WTC11 (cell line): ENCODE results near the gene COL25A1. TPM values are rescaled to one million over a fixed set of nuclear protein-coding genes. Genes with fewer than 3 reads are reported as not detected.

Source experiments
- ATAC-seq: fragments of 200-7000 bp; cut with Tn5 transposase; 2 replicates; pipeline ENCODE4 v1.10.0; 2021; ENCODE audit warnings: mild to moderate bottlenecking, moderate library complexity
- CTCF ChIA-PET: fragments of 300-600 bp; sonication (Branson Sonifier 250); formaldehyde crosslinking; loops from one replicate; lab custom pipeline; 2021; ENCODE audit warnings: antibody characterized with exemption; lab: Charles Lee
- POLR2A ChIA-PET: fragments of 350-600 bp; sonication (Branson Sonifier 250); formaldehyde crosslinking; loops from one replicate; lab custom pipeline; 2021; ENCODE audit warnings: antibody characterized with exemption; lab: Charles Lee
- DNase-seq: peaks from one replicate; pipeline ENCODE4 v3.0.0; 2021; ENCODE audit warnings: low spot score
- H3K27ac Mint-ChIP-seq: 2 replicates; pipeline ENCODE4 v1.8.0; 2021; ENCODE audit warnings: mixed read lengths
- H3K27me3 Mint-ChIP-seq: 2 replicates; pipeline ENCODE4 v1.8.0; 2021; ENCODE audit warnings: low read depth, mild to moderate bottlenecking, moderate library complexity, mixed read lengths
- H3K36me3 Mint-ChIP-seq: 2 replicates; pipeline ENCODE4 v1.8.0; 2021; ENCODE audit warnings: mixed read lengths
- H3K4me1 Mint-ChIP-seq: 2 replicates; pipeline ENCODE4 v1.8.0; 2022; ENCODE audit warnings: mixed read lengths
- H3K4me3 Mint-ChIP-seq: 2 replicates; pipeline ENCODE4 v1.8.0; 2021; ENCODE audit warnings: mild to moderate bottlenecking, moderate library complexity, mixed read lengths
- H3K9me3 Mint-ChIP-seq: 2 replicates; pipeline ENCODE4 v1.8.0; 2021; ENCODE audit warnings: mixed read lengths
- FOXP1 ChIP-seq: sonication (generic); formaldehyde crosslinking; IDR thresholded peaks from 2 replicates; pipeline ENCODE4 v1.8.0; 2022; ENCODE audit warnings: missing genetic modification reagents, mild to moderate bottlenecking, moderate library complexity, borderline replicate concordance
- GABPB1 ChIP-seq: sonication (generic); formaldehyde crosslinking; IDR thresholded peaks from 2 replicates; pipeline ENCODE4 v1.8.1; 2023; ENCODE audit warnings: mild to moderate bottlenecking, missing genetic modification reagents
- HMGA2 ChIP-seq: fragments of 250-450 bp; sonication (Bioruptor Pico); IDR thresholded peaks from 2 replicates; pipeline ENCODE4 v1.4.0; 2021; ENCODE audit warnings: mild to moderate bottlenecking, moderate library complexity
- JUN ChIP-seq: sonication (generic); formaldehyde crosslinking; IDR thresholded peaks from 2 replicates; pipeline ENCODE4 v1.8.0; 2023; ENCODE audit warnings: mild to moderate bottlenecking, missing genetic modification reagents
- KAT7 ChIP-seq: sonication (generic); formaldehyde crosslinking; IDR thresholded peaks from 2 replicates; pipeline ENCODE4 v1.8.1; 2023; ENCODE audit warnings: missing genetic modification reagents, mild to moderate bottlenecking, borderline replicate concordance
- NFYB ChIP-seq: sonication (generic); formaldehyde crosslinking; conservative IDR thresholded peaks from 2 replicates; pipeline ENCODE4 v1.8.0; 2022; ENCODE audit warnings: low read depth, missing genetic modification reagents
- NR3C1 ChIP-seq: sonication (generic); formaldehyde crosslinking; conservative IDR thresholded peaks from 2 replicates; pipeline ENCODE4 v1.8.1; 2023; ENCODE audit warnings: low read depth, mild to moderate bottlenecking, missing genetic modification reagents
- RELA ChIP-seq: sonication (generic); formaldehyde crosslinking; IDR thresholded peaks from 2 replicates; pipeline ENCODE4 v1.8.1; 2022; ENCODE audit warnings: missing genetic modification reagents, mild to moderate bottlenecking, borderline replicate concordance
- SOX15 ChIP-seq: fragments of 250-450 bp; sonication (Bioruptor Pico); IDR thresholded peaks from 2 replicates; pipeline ENCODE4 v1.9.0; 2021; ENCODE audit warnings: mild to moderate bottlenecking
- TCF7 ChIP-seq: sonication (generic); formaldehyde crosslinking; IDR thresholded peaks from 2 replicates; pipeline ENCODE4 v1.8.0; 2022; ENCODE audit warnings: mild to moderate bottlenecking, low read depth, missing genetic modification reagents, moderate library complexity
- TEAD1 ChIP-seq: sonication (generic); formaldehyde crosslinking; IDR thresholded peaks from 2 replicates; pipeline ENCODE4 v1.8.0; 2022; ENCODE audit warnings: mild to moderate bottlenecking, missing genetic modification reagents
- TP53 ChIP-seq: sonication (generic); formaldehyde crosslinking; IDR thresholded peaks from 2 replicates; pipeline ENCODE4 v1.8.1; 2023; ENCODE audit warnings: mild to moderate bottlenecking, missing genetic modification reagents
- ZNF121 ChIP-seq: sonication (generic); formaldehyde crosslinking; IDR thresholded peaks from 2 replicates; pipeline ENCODE4 v1.8.0; 2023; ENCODE audit warnings: missing genetic modification reagents
- ZNF232 ChIP-seq: sonication (generic); formaldehyde crosslinking; IDR thresholded peaks from 2 replicates; pipeline ENCODE4 v1.8.0; 2022; ENCODE audit warnings: mild to moderate bottlenecking, missing genetic modification reagents
- ZNF263 ChIP-seq: sonication (generic); formaldehyde crosslinking; IDR thresholded peaks from 2 replicates; pipeline ENCODE4 v1.8.1; 2022; ENCODE audit warnings: low read depth, mild to moderate bottlenecking, moderate library complexity, missing genetic modification reagents
- ZNF416 ChIP-seq: fragments of 250-450 bp; sonication (Bioruptor Pico); IDR thresholded peaks from 2 replicates; pipeline ENCODE4 v1.9.0; 2021; ENCODE audit warnings: mild to moderate bottlenecking, inconsistent platforms
- total RNA-seq: library from RNA; stranded (reverse); gene quantifications from 3 replicates; pipeline ENCODE4 v1.2.3, GENCODE V29; 2021
- TF ChIP-seq, protein P1 (sequence below): fragments of 250-450 bp; sonication (Bioruptor Pico); IDR thresholded peaks from 2 replicates; pipeline ENCODE4 v1.9.0; 2021; ENCODE audit warnings: mild to moderate bottlenecking
- TF ChIP-seq, protein P2 (sequence below): fragments of 250-450 bp; sonication (Bioruptor Pico); IDR thresholded peaks from 2 replicates; pipeline ENCODE4 v2.1.2; 2022; ENCODE audit warnings: mild to moderate bottlenecking, moderate library complexity
- TF ChIP-seq, protein P3 (sequence below): fragments of 250-450 bp; sonication (Bioruptor Pico); IDR thresholded peaks from 2 replicates; pipeline ENCODE4 v1.9.0; 2021; ENCODE audit warnings: moderate library complexity, mild to moderate bottlenecking, inconsistent platforms, borderline replicate concordance
- TF ChIP-seq, protein P4 (sequence below): sonication (generic); formaldehyde crosslinking; IDR thresholded peaks from 2 replicates; pipeline ENCODE4 v1.8.1; 2023; ENCODE audit warnings: mild to moderate bottlenecking, missing genetic modification reagents, moderate library complexity
- TF ChIP-seq, protein P5 (sequence below): sonication (generic); formaldehyde crosslinking; IDR thresholded peaks from 2 replicates; pipeline ENCODE4 v1.8.1; 2023; ENCODE audit warnings: mild to moderate bottlenecking, missing genetic modification reagents, moderate library complexity

Gene COL25A1
- total RNA-seq, 1 experiment from 2014 or later = 6.6 TPM

DNA sequence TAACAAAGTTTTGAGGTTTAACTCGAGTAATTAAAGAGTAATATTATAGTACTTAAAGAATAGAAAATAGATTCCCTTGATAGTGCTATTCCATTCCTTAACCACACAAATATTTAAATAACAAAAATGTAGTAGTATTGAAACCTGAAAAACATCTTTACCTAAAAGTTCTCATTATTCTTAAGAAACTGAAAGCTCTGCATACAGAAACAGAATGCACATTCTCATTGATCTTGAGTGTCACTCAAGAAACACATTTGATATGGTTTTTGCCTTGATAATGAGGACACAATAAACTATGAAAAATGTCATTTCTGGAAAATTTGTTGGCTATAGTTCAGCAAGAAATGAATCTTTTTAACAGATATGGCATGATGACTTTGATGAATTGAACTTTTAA is 268.5 kb downstream of the COL25A1 start:
- H3K4me1 Mint-ChIP-seq = no peaks in the 10 kb centered on the region
- no peaks in the 10 kb centered on the region for H3K36me3 Mint-ChIP-seq
- no peak for ATAC-seq
- DNase-seq = no peak
- TF ChIP-seq SOX15 (no peak), TEAD1 (no peak), ZNF232 (no peak), ZNF416 (CRISPR knock-in tag) (no peak), KAT7 (CRISPR knock-in tag) (no peak), GABPB1 (CRISPR knock-in tag) (no peak), JUN (CRISPR knock-in tag) (no peak), ZNF263 (CRISPR knock-in tag) (no peak), RELA (CRISPR knock-in tag) (no peak), TCF7 (CRISPR knock-in tag) (no peak), NR3C1 (CRISPR knock-in tag) (no peak), TP53 (no peak), ZNF121 (CRISPR knock-in tag) (no peak), FOXP1 (CRISPR knock-in tag) (no peak), NFYB (CRISPR knock-in tag) (no peak)
- TF ChIP-seq, protein P1, sequence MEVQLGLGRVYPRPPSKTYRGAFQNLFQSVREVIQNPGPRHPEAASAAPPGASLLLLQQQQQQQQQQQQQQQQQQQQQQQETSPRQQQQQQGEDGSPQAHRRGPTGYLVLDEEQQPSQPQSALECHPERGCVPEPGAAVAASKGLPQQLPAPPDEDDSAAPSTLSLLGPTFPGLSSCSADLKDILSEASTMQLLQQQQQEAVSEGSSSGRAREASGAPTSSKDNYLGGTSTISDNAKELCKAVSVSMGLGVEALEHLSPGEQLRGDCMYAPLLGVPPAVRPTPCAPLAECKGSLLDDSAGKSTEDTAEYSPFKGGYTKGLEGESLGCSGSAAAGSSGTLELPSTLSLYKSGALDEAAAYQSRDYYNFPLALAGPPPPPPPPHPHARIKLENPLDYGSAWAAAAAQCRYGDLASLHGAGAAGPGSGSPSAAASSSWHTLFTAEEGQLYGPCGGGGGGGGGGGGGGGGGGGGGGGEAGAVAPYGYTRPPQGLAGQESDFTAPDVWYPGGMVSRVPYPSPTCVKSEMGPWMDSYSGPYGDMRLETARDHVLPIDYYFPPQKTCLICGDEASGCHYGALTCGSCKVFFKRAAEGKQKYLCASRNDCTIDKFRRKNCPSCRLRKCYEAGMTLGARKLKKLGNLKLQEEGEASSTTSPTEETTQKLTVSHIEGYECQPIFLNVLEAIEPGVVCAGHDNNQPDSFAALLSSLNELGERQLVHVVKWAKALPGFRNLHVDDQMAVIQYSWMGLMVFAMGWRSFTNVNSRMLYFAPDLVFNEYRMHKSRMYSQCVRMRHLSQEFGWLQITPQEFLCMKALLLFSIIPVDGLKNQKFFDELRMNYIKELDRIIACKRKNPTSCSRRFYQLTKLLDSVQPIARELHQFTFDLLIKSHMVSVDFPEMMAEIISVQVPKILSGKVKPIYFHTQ = no peak
- TF ChIP-seq, protein P2, sequence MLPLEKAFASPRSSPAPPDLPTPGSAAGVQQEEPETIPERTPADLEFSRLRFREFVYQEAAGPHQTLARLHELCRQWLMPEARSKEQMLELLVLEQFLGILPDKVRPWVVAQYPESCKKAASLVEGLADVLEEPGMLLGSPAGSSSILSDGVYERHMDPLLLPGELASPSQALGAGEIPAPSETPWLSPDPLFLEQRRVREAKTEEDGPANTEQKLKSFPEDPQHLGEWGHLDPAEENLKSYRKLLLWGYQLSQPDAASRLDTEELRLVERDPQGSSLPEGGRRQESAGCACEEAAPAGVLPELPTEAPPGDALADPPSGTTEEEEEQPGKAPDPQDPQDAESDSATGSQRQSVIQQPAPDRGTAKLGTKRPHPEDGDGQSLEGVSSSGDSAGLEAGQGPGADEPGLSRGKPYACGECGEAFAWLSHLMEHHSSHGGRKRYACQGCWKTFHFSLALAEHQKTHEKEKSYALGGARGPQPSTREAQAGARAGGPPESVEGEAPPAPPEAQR (CRISPR knock-in tag) = no peak
- TF ChIP-seq, protein P3, sequence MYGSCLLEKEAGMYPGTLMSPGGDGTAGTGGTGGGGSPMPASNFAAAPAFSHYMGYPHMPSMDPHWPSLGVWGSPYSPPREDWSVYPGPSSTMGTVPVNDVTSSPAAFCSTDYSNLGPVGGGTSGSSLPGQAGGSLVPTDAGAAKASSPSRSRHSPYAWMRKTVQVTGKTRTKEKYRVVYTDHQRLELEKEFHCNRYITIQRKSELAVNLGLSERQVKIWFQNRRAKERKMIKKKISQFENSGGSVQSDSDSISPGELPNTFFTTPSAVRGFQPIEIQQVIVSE (CRISPR knock-in tag) = no peak
- TF ChIP-seq, protein P4, sequence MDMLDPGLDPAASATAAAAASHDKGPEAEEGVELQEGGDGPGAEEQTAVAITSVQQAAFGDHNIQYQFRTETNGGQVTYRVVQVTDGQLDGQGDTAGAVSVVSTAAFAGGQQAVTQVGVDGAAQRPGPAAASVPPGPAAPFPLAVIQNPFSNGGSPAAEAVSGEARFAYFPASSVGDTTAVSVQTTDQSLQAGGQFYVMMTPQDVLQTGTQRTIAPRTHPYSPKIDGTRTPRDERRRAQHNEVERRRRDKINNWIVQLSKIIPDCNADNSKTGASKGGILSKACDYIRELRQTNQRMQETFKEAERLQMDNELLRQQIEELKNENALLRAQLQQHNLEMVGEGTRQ = no peak
- TF ChIP-seq, protein P5, sequence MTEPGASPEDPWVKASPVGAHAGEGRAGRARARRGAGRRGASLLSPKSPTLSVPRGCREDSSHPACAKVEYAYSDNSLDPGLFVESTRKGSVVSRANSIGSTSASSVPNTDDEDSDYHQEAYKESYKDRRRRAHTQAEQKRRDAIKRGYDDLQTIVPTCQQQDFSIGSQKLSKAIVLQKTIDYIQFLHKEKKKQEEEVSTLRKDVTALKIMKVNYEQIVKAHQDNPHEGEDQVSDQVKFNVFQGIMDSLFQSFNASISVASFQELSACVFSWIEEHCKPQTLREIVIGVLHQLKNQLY (CRISPR knock-in tag) = no peak
- no peak overlapping the region for H3K4me3 Mint-ChIP-seq
- no peaks in the 10 kb centered on the region for H3K27me3 Mint-ChIP-seq
- ChIA-PET POLR2A (no interaction called here), CTCF (no interaction called here)
- no peak overlapping the region for H3K27ac Mint-ChIP-seq
- no peaks in the 10 kb centered on the region for H3K9me3 Mint-ChIP-seq

DNA sequence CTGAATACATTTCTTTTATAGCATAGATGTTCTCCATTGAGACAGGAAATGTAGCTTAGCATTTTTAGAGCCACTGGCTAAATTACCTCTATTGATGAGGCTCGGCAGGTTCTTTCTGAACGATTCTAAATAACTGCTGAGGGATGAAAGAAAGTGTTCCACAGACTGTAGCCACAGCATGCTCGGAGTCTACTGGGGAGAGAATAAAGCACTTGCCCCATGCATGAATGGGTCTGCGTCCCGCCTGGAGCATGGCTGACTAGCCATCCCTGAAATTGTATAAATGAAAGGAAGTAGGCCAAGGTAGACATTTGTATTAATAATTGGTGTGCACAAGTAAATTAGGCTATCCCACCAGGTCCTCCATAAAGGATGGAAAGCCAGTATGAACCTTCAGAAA is 269.8 kb downstream of the COL25A1 start:
- ChIA-PET POLR2A (no interaction called here), CTCF (no interaction called here)
- DNase-seq (no peak), ATAC-seq (no peak)
- no peak overlapping the region for H3K4me3 Mint-ChIP-seq
- no peaks in the 10 kb centered on the region for H3K9me3 Mint-ChIP-seq
- no peaks in the 10 kb centered on the region for H3K27me3 Mint-ChIP-seq
- H3K36me3 Mint-ChIP-seq = no peaks in the 10 kb centered on the region
- no peaks in the 10 kb centered on the region for H3K4me1 Mint-ChIP-seq
- TF ChIP-seq HMGA2 (no peak), TEAD1 (no peak)
- no peak overlapping the region for H3K27ac Mint-ChIP-seq
